Measurements from ENCODE around the gene IFNL3. TPM values are rescaled to one million over a fixed set of nuclear protein-coding genes. Genes with fewer than 3 reads are reported as not detected.
"Not testable (repeated sequence)": the region's sequence is repeated elsewhere in the genome, so short reads cannot be mapped to it uniquely, and the experiment has no call there.

Gene IFNL3
- total RNA-seq, 3 donors from 2014 or later (not counting 1 experiment from before 2014, with no cell fraction given), result not detected

DNA sequence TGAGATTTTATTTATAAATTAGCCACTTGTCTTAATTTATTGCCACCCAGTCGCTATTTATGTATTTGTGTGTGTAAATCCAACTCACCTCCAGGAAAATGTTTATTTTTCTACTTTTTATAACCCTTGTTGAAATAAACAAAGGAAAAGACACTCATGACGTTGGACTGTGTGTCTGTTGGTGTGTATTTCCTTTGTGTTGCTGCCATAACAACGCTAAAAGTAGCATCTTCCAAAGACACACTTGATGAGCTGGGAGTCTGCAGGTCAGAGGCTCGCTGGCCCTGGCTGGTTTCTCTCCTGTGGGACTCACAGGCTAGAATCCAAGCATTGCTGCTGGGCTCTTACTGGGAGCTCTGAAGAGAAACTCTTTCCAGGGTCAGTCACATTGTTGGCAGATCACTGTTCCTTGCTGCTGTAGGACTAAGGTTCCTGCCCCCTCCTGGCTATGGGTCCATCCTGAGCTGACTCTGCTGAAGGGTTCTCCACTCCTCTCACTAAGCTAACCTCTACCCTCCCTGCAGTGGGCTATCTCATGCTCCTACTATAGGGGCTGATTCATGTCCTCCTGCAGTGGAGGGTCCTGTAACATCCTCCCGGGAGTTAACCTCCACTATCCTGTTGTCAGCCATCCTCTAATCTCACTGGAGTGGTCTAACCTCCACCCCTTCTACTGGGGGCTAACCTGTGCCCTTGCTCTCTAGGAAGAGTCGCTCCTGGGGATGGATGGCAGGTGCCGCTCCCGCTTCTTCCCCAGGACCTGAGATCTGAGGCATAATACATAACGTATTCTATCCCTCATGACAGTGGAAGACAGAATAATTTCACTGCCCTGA, 25.4 kb upstream of the IFNL3 start:
- Histone ChIP-seq H3K4me1 (ENCODE audit: control insufficient read depth, insufficient read depth, low read length) (peaks cover 4% of the 10 kb centered on the region), H3K27ac (ENCODE audit: low read length) (no peak overlapping the region), H3K36me3 (ENCODE audit: control insufficient read depth, insufficient read depth, low read length) (no peaks in the 10 kb centered on the region), H3K27me3 (ENCODE audit: control insufficient read depth, insufficient read depth, low read length) (peaks cover 4% of the 10 kb centered on the region), H3K9me3 (ENCODE audit: control insufficient read depth, insufficient read depth, low read length) (no peaks in the 10 kb centered on the region), H3K4me3 (ENCODE audit: low read length) (no peak overlapping the region)
- H3K9me3 Mint-ChIP-seq, result no peaks in the 10 kb centered on the region
- WGBS (ENCODE audit: insufficient coverage), result 88% methylated on average over 8 of the region's 9 CpGs
- no peak overlapping the region for H3K4me3 Mint-ChIP-seq
- no peak overlapping the region for H3K27ac Mint-ChIP-seq
- peaks cover 0 to 2% of the 10 kb centered on the region in 2 donors for H3K27me3 Mint-ChIP-seq (ENCODE audit: low read depth in 2 of 2)
- no peaks in the 10 kb centered on the region for H3K36me3 Mint-ChIP-seq
- DNase-seq (no peak), ATAC-seq (no peak)
- H3K4me1 Mint-ChIP-seq, result no peaks in the 10 kb centered on the region
- intact Hi-C loops (cut with micrococcal nuclease), result no loop called here
- TF ChIP-seq, protein P1, sequence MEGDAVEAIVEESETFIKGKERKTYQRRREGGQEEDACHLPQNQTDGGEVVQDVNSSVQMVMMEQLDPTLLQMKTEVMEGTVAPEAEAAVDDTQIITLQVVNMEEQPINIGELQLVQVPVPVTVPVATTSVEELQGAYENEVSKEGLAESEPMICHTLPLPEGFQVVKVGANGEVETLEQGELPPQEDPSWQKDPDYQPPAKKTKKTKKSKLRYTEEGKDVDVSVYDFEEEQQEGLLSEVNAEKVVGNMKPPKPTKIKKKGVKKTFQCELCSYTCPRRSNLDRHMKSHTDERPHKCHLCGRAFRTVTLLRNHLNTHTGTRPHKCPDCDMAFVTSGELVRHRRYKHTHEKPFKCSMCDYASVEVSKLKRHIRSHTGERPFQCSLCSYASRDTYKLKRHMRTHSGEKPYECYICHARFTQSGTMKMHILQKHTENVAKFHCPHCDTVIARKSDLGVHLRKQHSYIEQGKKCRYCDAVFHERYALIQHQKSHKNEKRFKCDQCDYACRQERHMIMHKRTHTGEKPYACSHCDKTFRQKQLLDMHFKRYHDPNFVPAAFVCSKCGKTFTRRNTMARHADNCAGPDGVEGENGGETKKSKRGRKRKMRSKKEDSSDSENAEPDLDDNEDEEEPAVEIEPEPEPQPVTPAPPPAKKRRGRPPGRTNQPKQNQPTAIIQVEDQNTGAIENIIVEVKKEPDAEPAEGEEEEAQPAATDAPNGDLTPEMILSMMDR (IDR thresholded peaks at IDR 0.05), result no peak

DNA sequence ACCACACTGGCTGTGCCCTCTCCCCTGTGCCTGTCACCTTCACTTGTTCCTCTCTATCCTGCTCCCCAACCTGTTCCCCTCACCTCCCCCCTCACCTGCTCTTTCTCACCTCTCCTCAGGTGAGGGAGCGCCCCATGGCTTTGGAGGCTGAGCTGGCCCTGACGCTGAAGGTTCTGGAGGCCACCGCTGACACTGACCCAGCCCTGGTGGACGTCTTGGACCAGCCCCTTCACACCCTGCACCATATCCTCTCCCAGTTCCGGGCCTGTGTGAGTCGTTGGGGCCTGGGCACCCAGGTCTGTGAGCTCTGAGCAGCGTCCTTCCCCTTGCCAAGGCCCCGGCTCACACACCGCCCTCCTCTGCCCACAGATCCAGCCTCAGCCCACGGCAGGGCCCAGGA, 24.6 kb upstream of the IFNL3 start:
- H3K27ac ChIP-seq (ENCODE audit: low read length); H3K36me3 ChIP-seq (ENCODE audit: control insufficient read depth, insufficient read depth, low read length); H3K4me3 Mint-ChIP-seq; H3K9me3 Mint-ChIP-seq; H3K4me1 Mint-ChIP-seq; intact Hi-C loops (cut with micrococcal nuclease); H3K9me3 ChIP-seq (ENCODE audit: control insufficient read depth, insufficient read depth, low read length); H3K36me3 Mint-ChIP-seq; ATAC-seq; DNase-seq; H3K27me3 Mint-ChIP-seq (ENCODE audit: low read depth in 2 of 2); H3K27ac Mint-ChIP-seq; H3K4me3 ChIP-seq (ENCODE audit: low read length): not testable (repeated sequence)
- 80% methylated on average over 9 of the region's 10 CpGs for WGBS (ENCODE audit: insufficient coverage)
- peaks cover 13% of the 10 kb centered on the region for H3K4me1 ChIP-seq (ENCODE audit: control insufficient read depth, insufficient read depth, low read length)
- H3K27me3 ChIP-seq (ENCODE audit: control insufficient read depth, insufficient read depth, low read length), result peaks cover 11% of the 10 kb centered on the region

DNA sequence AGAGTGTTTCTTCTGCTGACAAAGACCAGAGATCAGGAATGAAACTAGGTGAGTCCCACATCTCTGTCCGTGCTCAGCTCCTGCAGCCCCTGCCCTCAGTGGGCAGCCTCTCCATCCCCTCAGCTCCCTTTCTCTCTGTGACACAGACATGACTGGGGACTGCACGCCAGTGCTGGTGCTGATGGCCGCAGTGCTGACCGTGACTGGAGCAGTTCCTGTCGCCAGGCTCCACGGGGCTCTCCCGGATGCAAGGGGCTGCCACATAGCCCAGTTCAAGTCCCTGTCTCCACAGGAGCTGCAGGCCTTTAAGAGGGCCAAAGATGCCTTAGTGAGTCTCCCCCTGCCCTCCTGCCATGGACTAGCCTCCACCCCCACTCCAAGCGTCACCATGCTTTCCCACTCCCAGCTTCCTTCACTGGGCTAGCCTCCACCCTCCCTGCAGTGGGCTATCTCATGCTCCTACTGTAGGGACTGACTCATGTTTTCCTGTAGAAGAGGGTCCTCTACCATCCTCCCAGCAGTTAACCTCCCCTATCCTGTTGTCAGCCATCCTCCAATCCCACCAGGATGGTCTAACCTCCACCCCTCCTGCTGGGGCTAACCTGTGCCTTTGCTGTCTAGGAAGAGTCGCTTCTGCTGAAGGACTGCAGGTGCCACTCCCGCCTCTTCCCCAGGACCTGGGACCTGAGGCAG, 23.9 kb upstream of the IFNL3 start:
- H3K4me3 Mint-ChIP-seq, result not testable (repeated sequence)

DNA sequence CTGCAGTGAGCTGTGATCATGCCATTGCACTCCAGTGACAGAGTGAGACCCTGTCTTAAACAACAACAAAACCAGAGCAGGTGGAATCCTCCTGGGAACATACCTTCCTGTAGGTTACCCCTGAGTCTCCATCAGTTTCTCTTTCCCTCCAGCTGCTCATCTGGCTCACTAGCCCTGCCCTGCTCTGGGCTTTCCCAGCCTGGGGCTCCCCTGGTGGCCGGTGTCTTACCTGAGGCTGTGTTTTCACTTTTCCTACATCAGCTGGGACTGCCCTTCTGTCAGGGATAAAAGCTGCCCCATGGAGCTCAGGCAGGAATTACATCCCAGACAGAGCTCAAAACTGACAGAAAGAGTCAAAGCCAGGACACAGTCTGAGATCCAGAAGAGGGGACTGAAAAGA, 23.3 kb upstream of the IFNL3 start, which contains the start of gene IFNL2:
TSS of gene IFNL2 (plus strand) at position 312 of the 400 bp plus-strand sequence. CDS start 173 bp downstream, outside the sequence.
- H3K9me3 Mint-ChIP-seq; H3K9me3 ChIP-seq (ENCODE audit: control insufficient read depth, insufficient read depth, low read length); H3K4me3 ChIP-seq (ENCODE audit: low read length); H3K36me3 ChIP-seq (ENCODE audit: control insufficient read depth, insufficient read depth, low read length); H3K4me3 Mint-ChIP-seq; intact Hi-C loops (cut with micrococcal nuclease); H3K36me3 Mint-ChIP-seq; H3K27ac ChIP-seq (ENCODE audit: low read length); DNase-seq; H3K27ac Mint-ChIP-seq: not testable (repeated sequence)
- H3K27me3 ChIP-seq (ENCODE audit: control insufficient read depth, insufficient read depth, low read length), result peaks cover 24% of the 10 kb centered on the region
- peak in 2 of 3 donors; percentile 63 to 64 for ATAC-seq
- Mint-ChIP-seq H3K27me3 (ENCODE audit: low read depth in 2 of 2) (peaks cover 11% of the 10 kb centered on the region in 2 donors), H3K4me1 (peaks cover 10% of the 10 kb centered on the region in 2 donors)
- no CpG with 5 or more reads among the region's 1 CpG for WGBS (ENCODE audit: insufficient coverage)
- peaks cover 20% of the 10 kb centered on the region for H3K4me1 ChIP-seq (ENCODE audit: control insufficient read depth, insufficient read depth, low read length)

More for the DNA sequence above, 23.9 kb upstream of the IFNL3 start:
- H3K36me3 Mint-ChIP-seq; H3K4me3 ChIP-seq (ENCODE audit: low read length); H3K9me3 ChIP-seq (ENCODE audit: control insufficient read depth, insufficient read depth, low read length); H3K9me3 Mint-ChIP-seq; H3K27ac Mint-ChIP-seq; H3K27ac ChIP-seq (ENCODE audit: low read length); DNase-seq; ATAC-seq; H3K27me3 Mint-ChIP-seq (ENCODE audit: low read depth in 2 of 2); H3K4me1 Mint-ChIP-seq; H3K36me3 ChIP-seq (ENCODE audit: control insufficient read depth, insufficient read depth, low read length); intact Hi-C loops (cut with micrococcal nuclease): not testable (repeated sequence)
- Histone ChIP-seq H3K4me1 (ENCODE audit: control insufficient read depth, insufficient read depth, low read length) (peaks cover 20% of the 10 kb centered on the region), H3K27me3 (ENCODE audit: control insufficient read depth, insufficient read depth, low read length) (peaks cover 18% of the 10 kb centered on the region)
- 94% methylated on average over 5 of the region's 10 CpGs for WGBS (ENCODE audit: insufficient coverage)

All from natural killer cell (primary cell).